Gastroesophageal sphincter (tissue), 4 donors: ENCODE data around the gene IL22RA1. TPM values are rescaled to one million over a fixed set of nuclear protein-coding genes. Genes with fewer than 3 reads are reported as not detected.

Source experiments
- ATAC-seq: fragments of 150-250 bp; one replicate; pipeline ENCODE4 v1.9.1; 2016; ENCODE audit warnings: mild to moderate bottlenecking, moderate library complexity
- H3K27ac ChIP-seq, 4 donors: fragments of 200-600 bp; sonication (generic) in 3 of 4; 1 replicate in 3 of 4; 2 replicates in 1 of 4; pipeline ENCODE4 v1.5.1; 2016 to 2019
- H3K27me3 ChIP-seq: fragments of 200-600 bp; sonication (generic); one replicate; pipeline ENCODE4 v1.5.1; 2019
- H3K36me3 ChIP-seq, 2 donors: fragments of 200-600 bp; sonication (generic); one replicate each; pipeline ENCODE4 v1.5.1; 2019; ENCODE audit warnings: control low read depth in 1 of 2
- H3K4me1 ChIP-seq, 3 donors: fragments of 200-600 bp; sonication (generic); 1 replicate in 2 of 3; 2 replicates in 1 of 3; pipeline ENCODE4 v1.5.1; 2016 to 2019; ENCODE audit warnings: control low read depth in 2 of 3
- H3K4me3 ChIP-seq, 2 donors: fragments of 200-600 bp; sonication (generic); one replicate each; pipeline ENCODE4 v1.5.1; 2019; ENCODE audit warnings: mild to moderate bottlenecking in 1 of 2, moderate library complexity in 1 of 2
- H3K9me3 ChIP-seq, 3 donors: fragments of 200-600 bp; sonication (generic); one replicate each; pipeline ENCODE4 v1.5.1; 2017 to 2019; ENCODE audit warnings: control low read depth in 2 of 3
- EP300 ChIP-seq: sonication (generic); formaldehyde crosslinking; IDR thresholded peaks from one replicate; pipeline ENCODE4 v1.6.1; 2017; ENCODE audit warnings: antibody characterized with exemption, mild to moderate bottlenecking
- POLR2A ChIP-seq, 2 donors: fragments of 450-650 bp; IDR thresholded peaks; one replicate each; pipeline ENCODE4 v1.6.1; 2017; ENCODE audit warnings: antibody characterized with exemption in 2 of 2, mild to moderate bottlenecking in 2 of 2, moderate library complexity in 1 of 2
- POLR2AphosphoS5 ChIP-seq: sonication (generic); formaldehyde crosslinking; IDR thresholded peaks from one replicate; pipeline ENCODE4 v1.6.1; 2017; ENCODE audit warnings: antibody characterized with exemption
- WGBS, 2 donors: methylation state at CpG; one replicate each; pipeline ENCODE4 v1.1.5; 2018; ENCODE audit warnings: low coverage in 1 of 2; 5-methylcytosine and 5-hydroxymethylcytosine counted together
- total RNA-seq, 4 donors: library from RNA; depleted of rRNA; stranded (reverse); fragments of >200 nt; gene quantifications; one replicate each; pipeline ENCODE4 v1.1.0, GENCODE V29; 2016
- TF ChIP-seq, protein P1 (sequence below), 4 experiments: fragments of 200-600 bp in 2 of 4; fragments of 450-650 bp in 2 of 4; sonication (generic) in 1 of 4; IDR thresholded peaks; one replicate each; pipeline ENCODE4 v1.5.1; 2017 to 2019; ENCODE audit warnings: antibody characterized with exemption in 4 of 4, mild to moderate bottlenecking in 2 of 4, moderate library complexity in 2 of 4

IL22RA1 gene
- total RNA-seq, 4 donors from 2014 or later: 0.57 to 0.58 TPM; not detected in 2

DNA sequence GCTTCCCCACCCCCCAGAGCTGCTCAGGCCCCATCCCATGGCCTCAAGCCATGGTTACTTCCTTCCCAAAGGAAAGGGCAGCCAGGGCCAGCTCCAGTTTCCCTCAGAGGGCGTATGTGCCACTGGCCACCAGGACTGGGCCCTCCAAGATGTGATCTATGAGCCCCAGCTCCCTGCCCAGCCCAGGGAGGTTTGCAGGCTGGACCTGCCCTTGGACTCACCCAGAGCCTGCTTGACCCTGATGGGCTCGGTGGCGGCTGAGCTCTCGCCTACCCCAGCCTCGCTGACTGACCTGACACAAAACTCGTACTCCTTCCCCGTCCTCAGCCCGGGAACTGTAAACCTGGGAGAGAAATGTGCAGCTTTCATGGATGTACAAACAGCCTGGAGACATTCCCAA is 60.6 kb downstream of the IL22RA1 start:
- ATAC-seq: no peak
- Histone ChIP-seq H3K27ac (no peak overlapping the region), H3K27me3 (no peaks in the 10 kb centered on the region), H3K4me3 (no peak overlapping the region), H3K36me3 (no peaks in the 10 kb centered on the region), H3K4me1 (no peaks in the 10 kb centered on the region), H3K9me3 (no peaks in the 10 kb centered on the region)
- WGBS, 2 donors: 100% methylated on average over 2 of the region's 8 CpGs; no CpG with 5 or more reads in 1 of the 2 donors
- no peak for TF ChIP-seq POLR2A (IDR thresholded peaks at IDR 0.05)
- TF ChIP-seq, protein P1, sequence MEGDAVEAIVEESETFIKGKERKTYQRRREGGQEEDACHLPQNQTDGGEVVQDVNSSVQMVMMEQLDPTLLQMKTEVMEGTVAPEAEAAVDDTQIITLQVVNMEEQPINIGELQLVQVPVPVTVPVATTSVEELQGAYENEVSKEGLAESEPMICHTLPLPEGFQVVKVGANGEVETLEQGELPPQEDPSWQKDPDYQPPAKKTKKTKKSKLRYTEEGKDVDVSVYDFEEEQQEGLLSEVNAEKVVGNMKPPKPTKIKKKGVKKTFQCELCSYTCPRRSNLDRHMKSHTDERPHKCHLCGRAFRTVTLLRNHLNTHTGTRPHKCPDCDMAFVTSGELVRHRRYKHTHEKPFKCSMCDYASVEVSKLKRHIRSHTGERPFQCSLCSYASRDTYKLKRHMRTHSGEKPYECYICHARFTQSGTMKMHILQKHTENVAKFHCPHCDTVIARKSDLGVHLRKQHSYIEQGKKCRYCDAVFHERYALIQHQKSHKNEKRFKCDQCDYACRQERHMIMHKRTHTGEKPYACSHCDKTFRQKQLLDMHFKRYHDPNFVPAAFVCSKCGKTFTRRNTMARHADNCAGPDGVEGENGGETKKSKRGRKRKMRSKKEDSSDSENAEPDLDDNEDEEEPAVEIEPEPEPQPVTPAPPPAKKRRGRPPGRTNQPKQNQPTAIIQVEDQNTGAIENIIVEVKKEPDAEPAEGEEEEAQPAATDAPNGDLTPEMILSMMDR (IDR thresholded peaks at IDR 0.05): no peak
- TF ChIP-seq POLR2AphosphoS5: no peak
- TF ChIP-seq EP300: no peak

DNA sequence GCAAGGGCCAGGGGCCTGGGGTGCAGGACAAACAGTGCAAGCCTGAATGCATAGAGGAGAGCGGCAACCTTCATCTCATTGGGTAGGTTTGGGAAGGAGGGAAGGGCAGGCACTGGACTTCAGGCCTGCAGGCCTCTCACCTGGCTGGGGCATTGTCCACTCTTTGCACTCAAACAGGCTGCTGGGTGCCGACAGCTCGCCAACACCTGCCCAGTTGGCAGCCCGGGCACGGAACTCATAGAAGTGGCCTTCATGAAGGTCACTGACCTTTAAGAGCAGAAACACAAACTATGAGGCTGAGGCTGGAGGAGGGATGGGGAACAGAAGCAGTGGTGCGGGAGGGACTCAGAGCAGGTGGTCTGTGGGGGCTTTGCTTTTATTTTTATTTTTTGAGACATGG is 61.8 kb downstream of the IL22RA1 start:
- WGBS, 2 donors: 88% methylated on average over 6 of the region's 6 CpGs; no CpG with 5 or more reads in 1 of the 2 donors
- no peaks in the 10 kb centered on the region for H3K27me3 ChIP-seq
- no peaks in the 10 kb centered on the region for H3K36me3 ChIP-seq
- no peaks in the 10 kb centered on the region for H3K4me1 ChIP-seq
- ATAC-seq: no peak
- no peak overlapping the region for H3K4me3 ChIP-seq
- no peaks in the 10 kb centered on the region for H3K9me3 ChIP-seq
- no peak for TF ChIP-seq POLR2AphosphoS5
- TF ChIP-seq, protein P1 (IDR thresholded peaks at IDR 0.05): no peak
- TF ChIP-seq POLR2A (IDR thresholded peaks at IDR 0.05): no peak
- no peak for TF ChIP-seq EP300
- H3K27ac ChIP-seq: no peak overlapping the region

DNA sequence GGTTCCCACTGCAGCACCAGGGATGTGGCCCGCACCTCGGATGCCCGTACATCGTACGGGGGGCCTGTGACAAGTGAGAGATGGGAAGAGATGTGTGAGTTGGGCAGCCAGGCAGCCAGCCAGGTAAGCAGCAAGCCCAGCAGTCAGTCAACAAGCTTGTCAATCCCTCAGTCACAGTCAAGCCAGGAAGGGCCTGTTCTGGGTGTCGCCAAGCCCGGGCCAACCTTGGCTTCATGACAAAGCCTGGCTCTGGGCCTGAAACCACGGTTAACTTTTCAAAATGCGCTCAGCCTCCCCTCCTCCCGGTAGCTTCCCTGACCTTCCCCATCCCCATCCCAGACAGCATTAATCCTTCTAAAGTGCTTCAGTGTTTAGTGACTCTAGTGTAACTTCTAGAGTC is 62.8 kb downstream of the IL22RA1 start:
- Histone ChIP-seq H3K36me3 (no peaks in the 10 kb centered on the region), H3K27me3 (no peaks in the 10 kb centered on the region), H3K4me1 (no peaks in the 10 kb centered on the region), H3K27ac (no peak overlapping the region), H3K9me3 (no peaks in the 10 kb centered on the region), H3K4me3 (no peak overlapping the region)
- TF ChIP-seq POLR2A (IDR thresholded peaks at IDR 0.05): no peak
- TF ChIP-seq EP300: no peak
- no peak for TF ChIP-seq POLR2AphosphoS5
- TF ChIP-seq, protein P1 (IDR thresholded peaks at IDR 0.05): no peak
- no peak for ATAC-seq
- 41 to 53% methylated on average over 2 to 5 of the region's 10 CpGs for WGBS, 2 donors

DNA sequence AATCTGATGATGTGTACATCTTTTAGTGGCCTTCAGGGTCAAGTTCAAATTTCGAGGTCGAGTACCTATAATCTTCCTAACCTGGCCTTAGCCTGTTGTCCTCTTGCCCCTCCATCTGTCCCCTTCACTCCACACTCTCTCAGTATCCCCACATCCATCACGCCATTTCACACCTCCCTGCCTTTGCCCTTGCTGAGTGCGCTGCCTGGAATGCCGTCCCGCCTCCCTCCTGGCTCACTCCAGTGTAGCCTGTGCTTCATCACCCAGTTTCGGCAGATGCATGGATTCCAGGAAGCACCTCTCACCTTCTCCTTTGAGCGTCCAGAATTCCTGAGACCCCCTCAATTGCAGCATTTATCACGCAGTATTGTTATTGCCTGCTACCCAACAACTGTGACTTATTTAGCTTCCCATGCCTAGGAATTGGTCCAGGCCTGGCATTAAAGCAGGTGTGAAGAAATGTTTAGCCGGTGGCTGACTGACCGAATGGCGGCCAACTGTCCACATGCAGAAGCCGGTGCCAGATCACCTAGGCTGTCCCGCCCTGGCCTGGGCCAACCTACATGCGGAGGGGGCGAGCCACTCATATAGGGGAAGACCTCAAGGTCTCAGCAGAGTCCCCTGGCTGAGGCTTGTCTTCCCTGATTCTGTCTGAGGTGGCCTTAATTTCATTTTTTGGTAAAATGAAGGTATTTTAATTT is 65.5 kb downstream of the IL22RA1 start:
- no peak for ATAC-seq
- 51 to 70% methylated on average over 6 to 14 of the region's 16 CpGs for WGBS, 2 donors
- TF ChIP-seq POLR2A (IDR thresholded peaks at IDR 0.05): no peak
- TF ChIP-seq EP300: no peak
- TF ChIP-seq, protein P1 (IDR thresholded peaks at IDR 0.05): no peak
- no peak for TF ChIP-seq POLR2AphosphoS5
- Histone ChIP-seq H3K9me3 (no peaks in the 10 kb centered on the region), H3K27me3 (no peaks in the 10 kb centered on the region), H3K4me3 (no peak overlapping the region), H3K4me1 (no peaks in the 10 kb centered on the region), H3K36me3 (no peaks in the 10 kb centered on the region), H3K27ac (peak overlapping the region in 1 of 4 donors; percentile 12)

DNA sequence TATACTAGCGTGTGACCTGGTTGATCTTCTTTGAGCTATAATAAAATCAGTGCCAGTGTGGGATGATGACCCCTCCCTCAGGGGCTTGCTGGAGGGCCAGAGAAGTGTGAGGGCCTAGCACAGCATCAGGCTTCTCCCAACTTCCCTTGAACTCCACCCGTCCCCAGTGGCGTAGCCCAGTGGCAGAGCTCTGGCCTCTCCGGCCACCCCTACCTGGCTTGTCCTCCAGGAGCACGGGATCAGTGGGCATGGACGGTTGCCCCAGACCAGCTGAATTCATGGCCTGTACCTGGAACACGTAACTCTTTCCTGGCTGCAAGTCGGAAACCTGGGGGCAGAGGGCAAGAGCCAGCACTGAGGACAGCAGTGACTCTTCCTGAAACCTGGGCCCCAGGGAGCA is 67.0 kb downstream of the IL22RA1 start:
- TF ChIP-seq EP300: no peak
- TF ChIP-seq, protein P1 (IDR thresholded peaks at IDR 0.05): no peak
- no peak for TF ChIP-seq POLR2A (IDR thresholded peaks at IDR 0.05)
- TF ChIP-seq POLR2AphosphoS5: no peak
- H3K4me3 ChIP-seq: no peak overlapping the region
- peaks cover 0 to 4% (median 0%) of the 10 kb centered on the region in 3 donors for H3K4me1 ChIP-seq
- no peak for ATAC-seq
- H3K9me3 ChIP-seq: no peaks in the 10 kb centered on the region
- H3K27ac ChIP-seq: no peak overlapping the region
- no peaks in the 10 kb centered on the region for H3K36me3 ChIP-seq
- no peaks in the 10 kb centered on the region for H3K27me3 ChIP-seq
- WGBS, 2 donors: 93 to 100% methylated on average over 2 to 3 of the region's 8 CpGs
